NCI-H2029 (cell line): Measurements from ENCODE around the gene SGF29.
"Not testable (repeated sequence)": the region's sequence is repeated elsewhere in the genome, so short reads cannot be mapped to it uniquely, and the experiment has no call there.

Experiments used
- DNase-seq: peaks from one replicate; lab custom pipeline; 2025; lab: John Stamatoyannopoulos, UW

Gene SGF29

DNA sequence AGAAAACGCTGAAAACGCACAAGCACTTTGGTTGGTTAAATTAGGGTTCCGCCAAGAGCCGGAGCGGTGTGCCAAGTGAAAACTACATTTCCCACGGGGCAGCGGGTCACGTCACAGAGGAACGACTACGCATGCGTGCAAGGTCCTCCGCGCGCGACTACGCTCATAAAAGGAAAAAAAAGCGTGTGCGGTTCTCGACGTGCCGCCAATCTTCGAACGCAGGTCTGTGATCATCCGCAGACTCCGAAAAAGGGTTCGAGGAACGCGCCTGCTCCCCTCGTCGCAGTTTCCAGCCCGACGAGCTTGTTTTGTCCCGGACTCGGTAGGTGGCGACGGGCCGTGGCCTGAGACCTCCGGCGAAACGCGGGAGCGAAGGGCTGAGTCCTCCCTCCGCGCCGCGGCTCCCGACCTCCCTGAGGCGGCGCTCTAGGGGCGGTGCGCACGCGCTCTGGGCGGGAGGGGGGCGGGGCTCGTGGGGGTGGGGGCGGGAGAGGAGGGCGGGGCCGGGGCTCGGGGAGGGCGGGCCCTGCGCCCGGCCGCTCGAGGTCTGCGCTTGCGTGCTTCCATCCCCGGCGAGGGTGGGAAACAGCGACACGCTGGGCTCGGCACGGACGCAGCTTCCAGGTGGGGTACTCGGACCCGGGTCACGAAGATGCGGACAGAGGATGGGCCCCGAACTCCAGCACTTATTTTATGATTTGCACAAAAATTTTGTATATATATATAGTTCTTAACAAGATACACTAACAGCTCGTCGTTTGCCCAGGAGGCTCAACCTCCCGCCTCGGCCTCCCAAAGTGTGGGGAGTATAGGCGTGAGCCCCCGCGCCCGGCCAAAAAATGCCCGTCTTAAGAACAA is at the start of gene SGF29:
TSS of gene SGF29 (plus strand) at position 145 of the 858 bp plus-strand sequence. CDS start 27,150 bp downstream, outside the sequence.
- peak; percentile 84 for DNase-seq

DNA sequence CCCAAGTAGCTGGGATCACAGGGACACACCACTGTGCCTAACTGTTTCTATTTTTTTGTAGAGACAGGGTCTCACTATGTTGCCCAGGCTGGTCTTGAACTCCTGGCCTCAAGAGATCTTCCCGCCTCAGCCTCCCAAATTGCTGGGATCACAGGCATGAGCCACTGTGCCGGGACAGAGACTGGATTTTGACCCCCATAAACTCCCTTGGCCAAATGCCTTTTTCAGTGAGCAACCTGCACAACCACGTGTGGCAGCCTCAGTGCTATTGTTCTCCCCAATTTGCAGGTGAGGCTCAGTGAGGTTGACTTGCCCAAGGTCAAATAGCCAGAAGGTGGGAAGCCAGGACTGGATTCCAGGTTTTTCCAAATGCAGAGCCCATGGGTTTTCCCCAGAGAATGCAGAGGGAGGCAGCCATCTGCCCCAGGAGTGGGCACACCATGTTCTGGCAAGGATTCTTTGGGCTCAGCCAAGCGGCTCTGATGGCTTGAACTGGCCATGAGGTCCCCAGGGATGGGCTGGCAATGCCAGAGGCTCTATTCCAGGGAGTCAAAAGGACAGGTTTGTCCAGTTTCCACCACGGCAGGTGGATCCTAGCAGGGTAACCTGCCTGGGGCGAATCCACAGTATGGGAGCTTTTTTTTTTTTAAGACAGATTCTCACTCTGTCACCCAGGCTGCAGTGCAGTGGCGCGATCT is 48.9 kb upstream of the SGF29 start:
- DNase-seq, result peak; percentile 20

DNA sequence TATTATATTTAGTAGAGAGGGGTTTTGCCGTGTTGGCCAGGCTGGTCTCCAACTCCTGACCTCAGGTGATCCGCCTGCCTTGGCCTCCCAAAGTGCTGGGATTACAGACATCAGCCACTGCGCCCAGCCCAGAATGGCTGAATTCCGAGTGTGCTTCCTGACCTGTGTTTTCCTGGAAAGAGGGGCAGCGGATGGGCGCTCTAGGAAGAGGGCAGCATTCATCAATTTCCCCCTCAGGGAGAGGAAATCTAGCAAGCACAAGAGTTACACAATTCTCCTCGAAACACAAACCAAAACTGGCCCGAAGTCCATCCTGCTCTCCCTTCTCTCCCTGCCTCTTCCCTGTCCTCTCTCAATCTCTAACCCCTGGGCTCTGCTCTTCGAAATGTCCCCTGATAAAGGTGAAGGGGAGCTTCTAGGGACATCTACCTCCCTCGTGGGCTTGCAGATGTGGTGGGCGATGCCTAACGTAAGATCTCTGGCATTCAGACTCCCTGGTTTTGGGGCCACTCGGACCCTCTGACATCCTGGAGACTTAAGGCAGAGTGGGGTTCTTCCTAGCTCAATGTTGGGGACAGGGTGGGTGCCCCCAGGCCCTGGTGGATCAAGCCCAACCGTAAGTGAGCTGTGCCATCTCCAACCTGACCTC is 48.1 kb upstream of the SGF29 start:
- DNase-seq, result no peak

DNA sequence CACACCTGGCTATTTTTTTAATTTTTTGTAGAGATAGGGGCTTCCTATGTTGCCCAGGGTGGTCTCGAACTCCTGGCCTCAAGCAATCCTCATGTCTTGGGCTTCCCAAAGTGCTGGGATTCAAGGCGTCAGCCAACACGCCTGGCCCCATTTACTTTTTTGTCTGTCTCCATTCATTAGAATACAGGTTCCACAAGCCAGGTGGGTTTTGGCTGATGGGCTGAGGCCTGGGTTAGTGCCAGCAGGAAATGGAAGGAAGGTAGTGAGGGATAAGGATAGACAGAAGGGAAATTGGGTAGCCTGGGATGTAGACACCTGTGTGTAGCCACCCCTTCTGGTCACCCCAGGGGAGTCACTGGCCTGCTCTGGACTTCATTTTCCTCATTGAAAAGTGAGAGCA is 42.7 kb upstream of the SGF29 start:
- DNase-seq, result no peak

DNA sequence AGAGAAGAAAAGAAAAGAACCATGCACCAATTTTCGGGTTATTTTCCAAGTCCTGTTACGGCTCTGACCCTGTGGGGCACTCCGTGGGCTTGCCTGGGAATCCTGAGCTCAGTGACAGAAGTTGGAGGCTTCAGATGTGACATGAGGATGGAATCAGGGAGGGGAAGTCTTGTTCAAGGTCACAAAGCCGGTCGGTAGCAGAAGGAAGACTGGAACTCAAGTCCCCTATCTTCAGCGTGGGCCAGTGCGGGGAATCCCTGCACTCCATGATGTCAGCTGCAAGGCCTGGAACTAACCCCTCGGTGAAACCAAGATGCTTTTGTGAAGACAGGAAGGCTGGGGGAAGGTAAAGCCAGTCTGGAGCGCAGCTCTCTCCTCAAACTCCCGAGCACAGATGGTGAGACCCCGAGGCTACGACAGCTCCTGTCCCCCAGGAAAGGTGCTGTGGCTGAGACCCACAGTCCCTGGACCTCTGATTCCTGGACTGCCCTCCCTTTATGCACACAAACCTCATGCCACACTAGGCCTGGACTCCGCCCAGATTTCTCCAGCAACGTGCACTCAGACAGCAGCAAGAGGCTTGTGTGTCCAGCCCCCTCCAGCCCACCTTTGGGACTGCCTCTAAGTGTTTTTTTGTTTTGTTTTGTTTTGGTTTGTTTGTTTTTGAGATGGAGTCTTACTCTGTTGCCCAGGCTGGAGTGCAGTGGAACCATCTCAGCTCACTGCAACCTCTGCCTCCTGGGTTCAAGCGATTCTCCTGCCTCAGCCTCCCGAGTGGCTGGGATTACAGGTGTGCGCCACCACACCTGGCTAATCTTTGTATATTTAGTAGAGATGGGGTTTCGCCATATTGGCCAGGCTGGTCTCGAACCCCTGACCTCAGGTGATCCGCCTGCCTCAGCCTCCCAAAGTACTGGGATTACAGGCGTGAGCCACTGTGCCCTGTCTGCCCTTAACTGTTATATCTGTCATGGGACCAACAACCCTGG is 41.6 kb upstream of the SGF29 start:
- DNase-seq, result no peak

DNA sequence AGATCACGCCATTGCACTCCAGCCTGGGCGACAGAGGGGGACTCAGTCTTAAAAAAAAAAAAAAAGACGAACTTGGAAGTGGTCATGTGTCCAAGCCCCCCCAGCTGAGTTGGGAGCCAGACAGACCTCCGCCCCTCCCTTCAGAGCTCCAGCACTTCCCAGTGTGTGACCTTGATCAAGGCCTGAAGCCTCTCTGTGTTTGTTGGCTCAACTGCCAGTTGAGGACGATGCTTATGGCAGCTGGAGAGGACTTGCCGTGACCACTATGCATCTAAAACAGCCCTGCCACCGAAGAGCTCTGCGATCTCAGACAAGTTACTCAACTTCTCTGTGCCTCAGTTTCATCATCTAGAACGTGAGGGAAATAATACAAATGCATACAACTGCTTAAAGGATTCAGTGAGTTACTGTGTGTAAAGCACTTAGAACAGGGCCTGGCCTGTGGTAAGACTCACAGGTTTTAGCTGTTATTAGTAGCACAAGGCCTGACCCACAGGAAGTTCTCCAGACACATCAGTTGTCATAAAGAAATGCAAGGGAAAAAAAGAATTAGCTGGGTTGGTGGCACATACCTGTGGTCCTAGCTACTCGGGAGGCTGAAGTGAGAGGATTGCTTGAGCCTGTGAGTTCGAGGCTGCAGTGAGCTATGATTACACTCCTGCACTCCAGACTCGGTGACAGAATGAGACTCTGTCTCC is 40.1 kb upstream of the SGF29 start:
- DNase-seq, result no peak

DNA sequence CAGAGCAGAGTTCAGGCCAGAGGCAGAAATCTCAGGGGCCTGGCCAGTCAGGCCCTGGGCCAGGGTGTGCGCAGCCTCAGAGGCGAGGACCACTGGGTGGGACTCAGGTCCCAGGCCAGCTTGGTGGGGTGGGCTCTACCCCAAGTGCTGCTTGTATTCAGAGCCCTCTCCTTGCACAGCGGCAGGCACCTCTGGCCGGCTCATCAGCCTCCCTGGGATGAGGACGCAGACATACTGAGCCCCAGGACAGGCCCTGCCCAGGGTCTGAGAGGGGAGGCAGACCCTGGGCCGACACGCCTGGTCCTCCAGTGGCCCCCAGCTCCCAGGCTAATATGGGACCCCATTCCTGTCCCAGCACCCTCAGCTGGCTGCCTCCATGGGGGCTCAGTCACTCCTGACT is 39.5 kb upstream of the SGF29 start:
- no peak for DNase-seq

DNA sequence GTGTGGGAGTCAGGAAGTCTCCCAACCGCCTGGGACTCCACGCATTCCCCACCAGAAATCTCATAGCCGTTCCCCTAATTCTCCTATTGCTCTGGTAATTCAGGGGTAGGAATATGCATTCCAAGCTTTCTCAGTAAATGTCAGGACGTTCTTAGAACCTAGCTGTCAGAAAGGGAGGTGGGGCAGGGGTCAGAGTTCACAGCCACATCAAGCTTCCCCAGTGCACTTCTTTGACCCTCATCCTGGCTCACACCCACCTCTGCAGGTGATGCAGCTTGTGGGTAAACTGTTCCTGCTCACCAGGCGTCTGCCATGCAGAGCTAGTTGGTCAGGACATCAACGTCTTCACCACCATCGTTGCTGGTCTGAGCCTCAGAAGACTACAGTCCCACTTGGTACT is 33.0 kb upstream of the SGF29 start:
- no peak for DNase-seq

DNA sequence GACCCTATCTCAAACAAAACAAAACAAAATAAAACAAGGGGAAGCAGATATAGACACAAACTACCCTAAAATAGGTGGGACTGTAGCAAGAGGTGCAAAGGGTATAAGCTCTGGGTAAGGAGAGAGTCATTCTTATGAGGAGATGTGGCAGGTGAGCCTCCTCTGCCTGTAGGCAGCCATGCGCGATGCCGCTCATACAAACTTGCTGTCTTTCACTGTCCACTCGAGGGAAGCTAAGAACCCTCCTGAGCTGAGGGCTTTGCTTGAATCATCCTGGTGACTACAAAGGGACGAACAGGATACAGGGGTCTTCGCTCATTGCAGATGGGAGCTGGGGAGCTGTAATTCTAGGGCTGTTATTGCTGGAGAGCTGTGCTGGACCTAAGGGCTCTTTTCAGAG is 32.3 kb upstream of the SGF29 start:
- no peak for DNase-seq

DNA sequence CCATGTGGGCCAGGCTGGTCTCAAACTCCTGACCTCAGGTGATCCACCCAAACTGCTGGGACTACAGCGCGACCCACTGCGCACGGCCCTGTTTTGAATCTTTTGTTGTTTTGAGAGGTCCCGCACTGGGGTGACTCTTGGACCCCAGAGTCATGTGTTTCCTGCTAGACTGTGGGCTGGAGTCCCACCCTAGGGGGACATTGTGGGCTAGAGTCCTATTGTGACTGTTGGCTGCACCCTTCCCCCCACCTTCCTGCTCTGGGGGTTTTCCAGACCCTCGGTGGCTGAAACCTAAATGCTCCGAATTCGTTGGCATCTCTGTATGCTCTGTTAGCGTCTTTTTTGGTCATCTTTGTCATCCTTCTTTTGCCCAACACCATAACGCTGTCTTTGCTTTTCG is 30.9 kb upstream of the SGF29 start:
- DNase-seq, result no peak

DNA sequence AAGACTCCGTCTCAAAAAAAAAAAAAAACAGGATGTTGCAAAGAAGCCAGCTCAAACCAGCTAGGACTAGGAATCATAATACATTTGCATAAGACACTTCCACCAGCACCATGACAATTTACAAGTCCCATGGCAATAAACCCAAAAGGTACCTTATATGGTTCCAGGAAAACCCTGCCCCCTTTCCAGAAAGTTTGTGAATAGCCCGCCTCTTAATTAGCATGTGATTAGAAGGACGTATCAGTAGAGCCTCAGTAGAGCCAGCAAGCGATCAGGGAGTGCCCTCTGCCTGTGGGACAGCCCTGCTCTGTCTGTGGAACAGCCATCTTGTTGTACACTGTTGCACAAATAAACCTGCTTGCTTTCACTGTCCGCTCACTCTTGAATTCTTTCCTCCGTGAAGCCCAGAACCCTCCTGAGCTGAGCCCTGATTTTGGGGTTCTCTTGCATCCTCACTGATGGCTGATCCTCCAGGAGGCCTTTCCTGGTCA is 29.0 kb upstream of the SGF29 start:
- DNase-seq, result no peak

DNA sequence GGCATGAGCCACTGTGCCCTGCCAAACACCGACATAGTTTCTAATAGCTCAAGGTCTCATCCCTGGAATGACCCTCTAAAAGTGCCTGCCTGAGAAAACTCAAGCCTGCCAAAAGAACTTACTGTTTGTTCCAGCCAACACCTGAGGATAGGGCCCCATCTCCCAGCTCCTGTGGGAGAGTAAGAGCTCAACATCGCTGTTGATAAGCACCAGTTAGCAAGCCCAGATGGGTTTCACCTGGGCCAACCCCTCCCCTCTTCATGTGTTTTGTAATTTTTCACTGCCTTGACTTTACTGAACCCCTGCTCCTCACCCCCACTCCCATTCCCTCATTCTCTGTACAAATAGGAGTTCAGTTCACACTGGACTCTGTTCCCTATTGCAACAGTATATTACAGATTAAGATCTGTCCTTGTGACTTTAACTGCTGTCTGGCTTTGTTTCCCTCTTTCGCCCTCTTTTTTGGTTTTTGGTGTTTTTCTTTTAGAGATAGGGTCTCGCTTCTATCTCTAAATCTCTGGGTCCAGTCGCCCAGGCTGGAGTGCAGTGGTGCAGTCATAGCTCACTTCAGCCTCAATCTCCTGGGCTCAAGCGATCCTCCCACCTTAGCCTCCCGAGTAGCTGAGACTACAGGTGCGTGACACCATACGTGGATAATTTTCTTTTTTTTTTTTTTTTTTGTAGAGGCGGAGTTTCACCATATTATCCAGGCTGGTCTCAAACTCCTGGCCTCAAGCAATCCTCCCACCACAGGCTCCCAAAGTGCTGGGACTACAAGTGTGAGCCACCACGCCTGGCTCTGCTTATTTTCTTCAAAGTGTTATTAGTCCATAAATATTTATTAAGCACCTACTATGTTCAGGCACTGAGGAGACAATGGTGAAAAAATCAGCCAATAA is 27.3 kb upstream of the SGF29 start:
- DNase-seq, result no peak

DNA sequence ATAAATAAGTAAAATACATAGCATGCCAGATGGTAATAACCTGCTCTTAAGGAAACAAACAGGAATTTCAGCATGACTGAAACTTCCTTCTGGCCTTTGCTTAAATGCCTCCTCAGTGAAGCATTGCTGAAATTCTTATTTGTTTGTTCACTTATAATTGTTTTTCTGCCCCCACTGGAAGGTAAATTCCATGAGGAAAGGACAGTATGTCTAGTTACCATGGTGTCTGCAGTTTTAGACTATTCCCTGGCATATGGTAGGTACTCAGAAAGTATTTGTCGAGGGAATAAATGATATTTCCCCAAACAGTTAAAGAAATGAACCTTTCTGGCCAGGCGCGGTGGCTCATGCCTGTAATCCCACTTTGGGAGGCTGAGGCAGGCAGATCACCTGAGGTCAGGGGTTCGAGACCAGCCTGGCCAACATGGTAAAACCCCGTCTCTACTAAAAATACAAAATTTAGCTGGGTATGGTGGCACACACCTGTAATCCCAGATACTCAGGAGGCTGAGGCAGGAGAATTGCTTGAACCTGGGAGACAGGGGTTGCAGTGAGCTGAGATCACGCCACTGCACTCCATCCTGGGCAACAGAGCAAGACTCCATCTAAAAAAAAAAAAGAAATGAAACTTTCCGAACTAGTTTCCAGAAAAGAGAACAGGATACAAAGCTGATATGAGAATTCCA is 26.5 kb upstream of the SGF29 start:
- not testable (repeated sequence) for DNase-seq

DNA sequence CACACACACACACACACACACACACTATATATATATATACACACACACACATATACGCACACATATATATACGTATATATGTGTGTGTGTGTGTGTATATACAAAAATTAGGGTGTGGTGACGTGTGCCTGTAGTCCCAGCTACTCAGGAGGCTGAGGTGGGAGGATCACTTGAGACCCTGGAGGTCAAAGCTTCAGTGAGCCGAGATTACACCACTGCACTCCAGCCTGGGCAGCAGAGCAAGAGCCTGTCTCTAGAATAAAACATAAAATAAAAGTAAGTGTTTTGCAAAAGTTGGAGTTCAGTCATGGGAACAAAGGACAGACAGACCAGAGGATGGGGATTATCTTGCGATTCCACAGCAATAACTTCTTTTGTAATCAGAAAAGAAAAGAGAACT is 25.7 kb upstream of the SGF29 start:
- DNase-seq, result no peak

DNA sequence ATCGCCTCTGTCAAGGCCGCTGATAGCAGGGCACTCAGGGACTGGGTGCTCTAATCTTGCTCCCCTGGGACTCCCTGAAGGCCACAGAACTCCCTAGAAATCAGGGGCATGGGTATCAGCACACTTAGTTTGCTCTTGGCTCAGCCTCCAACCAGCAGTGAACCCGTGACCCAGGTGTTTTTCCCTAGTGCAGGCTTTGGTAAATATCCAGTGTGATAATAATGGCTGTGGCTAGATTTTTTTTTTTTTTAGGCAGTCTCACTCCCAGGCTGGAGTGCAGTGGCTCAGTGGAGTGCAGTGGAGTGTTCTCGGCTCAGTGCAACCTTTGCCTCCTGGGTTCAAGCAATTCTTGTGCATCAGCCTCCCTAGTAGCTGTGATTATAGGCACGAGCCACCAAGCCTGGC is 25.3 kb upstream of the SGF29 start:
- no peak for DNase-seq

DNA sequence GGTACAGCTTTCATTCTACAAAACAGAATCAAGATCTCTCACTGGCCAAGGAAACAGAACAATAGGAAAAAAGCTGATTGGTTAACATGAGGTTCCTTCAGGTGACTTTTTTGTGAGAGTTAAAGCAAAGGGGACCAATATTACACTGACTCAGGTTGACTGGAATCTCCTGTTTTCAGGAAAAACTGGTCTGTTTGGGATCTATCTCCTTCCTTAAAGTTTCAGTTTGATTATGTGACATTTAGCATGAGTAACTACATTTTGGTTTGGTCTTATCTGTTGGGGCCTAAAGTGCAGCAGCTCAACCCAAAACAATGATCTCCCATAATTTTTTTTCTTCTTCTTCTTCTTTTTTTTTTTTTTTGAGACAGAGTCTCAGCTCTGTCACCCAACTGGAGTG is 24.6 kb upstream of the SGF29 start:
- no peak for DNase-seq

DNA sequence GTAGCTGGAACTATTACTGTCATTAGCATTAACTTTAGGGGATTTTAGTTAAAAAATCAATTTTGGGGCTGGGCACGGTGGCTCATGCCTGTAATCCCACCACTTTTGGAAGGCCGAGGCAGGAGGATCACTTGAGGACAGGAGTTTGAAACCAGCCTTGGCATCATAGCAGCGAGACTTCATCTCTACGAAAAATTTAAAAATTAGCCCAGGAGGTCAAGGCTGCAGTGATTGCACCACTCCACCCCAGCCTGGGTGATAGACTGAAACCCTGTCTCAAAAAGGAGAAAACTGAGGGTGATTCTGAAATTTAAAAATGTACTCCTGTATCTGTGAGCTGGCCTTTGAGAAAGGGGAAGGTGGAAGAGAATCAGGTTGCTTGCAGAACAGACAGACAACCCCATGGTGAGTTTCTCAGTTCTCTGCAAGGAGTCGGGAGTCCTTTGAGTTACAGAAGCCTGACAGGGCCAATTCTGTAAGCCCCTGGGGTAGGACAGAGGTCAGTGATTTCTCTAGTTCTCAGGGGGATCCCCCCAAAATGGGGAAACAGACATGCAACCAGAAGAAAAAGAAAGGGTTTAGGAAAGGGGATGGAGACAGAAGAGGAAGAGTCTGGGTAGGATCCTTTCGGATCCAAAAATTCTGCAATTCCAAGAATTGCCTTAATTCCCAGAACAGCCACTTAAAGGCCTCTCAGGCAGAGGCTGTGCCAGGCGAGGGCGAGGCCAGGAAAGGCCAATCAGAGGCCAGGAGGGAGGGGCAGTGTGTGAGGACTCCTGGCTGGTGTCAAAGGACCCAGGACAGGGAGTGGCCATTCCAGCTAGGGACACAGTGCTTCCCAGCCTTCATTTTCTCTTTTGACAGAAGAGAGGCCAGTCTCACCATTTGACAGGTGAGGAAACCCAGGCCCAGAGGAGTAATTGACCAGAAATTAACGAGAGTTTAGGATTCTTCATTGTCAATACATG is 21.7 kb upstream of the SGF29 start:
- DNase-seq, result no peak
